Measurements from ENCODE around the gene DHX34. TPM values are rescaled to one million over a fixed set of nuclear protein-coding genes. Genes with fewer than 3 reads are reported as not detected.

Gene DHX34
- total and polyA plus RNA-seq, 9 of the 15 experiments (the other 6 are each of a cell fraction or from before 2014, with no cell fraction given), result 0.36 to 42.0 (median 15.0) TPM

- TF ChIP-seq CBX8 (IDR thresholded peaks at IDR 0.05; ENCODE audit: borderline replicate concordance, extremely low read depth, low read depth, low read length, poor library complexity, severe bottlenecking) (no peak), SAP30 (IDR thresholded peaks at IDR 0.05; ENCODE audit: borderline replicate concordance, insufficient read depth, low read depth, low read length, poor library complexity, severe bottlenecking) (peak; percentile 7), TCFL5 (CRISPR knock-in tag; conservative IDR thresholded peaks at IDR 0.05) (no peak), BRF1 (IDR thresholded peaks at IDR 0.05; ENCODE audit: borderline replicate concordance, extremely low read depth, insufficient read length) (no peak), CREB1 (IDR thresholded peaks at IDR 0.05) (0 out of 2 replicates have a peak, but pooled peaks have one; percentile 7), CREB1 (CRISPR knock-in tag; IDR thresholded peaks at IDR 0.05) (peak; percentile 61; the same call in 1 of the 2 replicates), FOXK1 (CRISPR knock-in tag; IDR thresholded peaks at IDR 0.05; ENCODE audit: borderline replicate concordance) (0 out of 2 replicates have a peak, but pooled peaks have one; percentile 30), ZNF395 (CRISPR knock-in tag; IDR thresholded peaks at IDR 0.05) (no peak), BCOR (IDR thresholded peaks at IDR 0.05) (no peak), ZNF311 (CRISPR knock-in tag; IDR thresholded peaks at IDR 0.05) (no peak), ZNF165 (CRISPR knock-in tag; IDR thresholded peaks at IDR 0.05; ENCODE audit: borderline replicate concordance) (no peak), HOXB6 (CRISPR knock-in tag; IDR thresholded peaks at IDR 0.05; ENCODE audit: borderline replicate concordance) (no peak), KLF13 (tag; IDR thresholded peaks at IDR 0.05; ENCODE audit: borderline replicate concordance, low read depth) (peak; percentile 73; the same call in 1 of the 2 replicates), RCOR1 (IDR thresholded peaks at IDR 0.05; ENCODE audit: borderline replicate concordance in 1 of 2, low read depth in 2 of 2, low read length in 2 of 2) (peak in 1 of 2 experiments; percentile 78; a peak in 1 of 4 replicates), FOS (IDR thresholded peaks at IDR 0.05; ENCODE audit: extremely low read depth, insufficient read length) (peak; percentile 27), CC2D1A (IDR thresholded peaks at IDR 0.05) (no peak), PKNOX1 (IDR thresholded peaks at IDR 0.05) (peak; percentile 97), ZBTB2 (IDR thresholded peaks at IDR 0.05) (peak; percentile 81; the same call in 1 of the 2 replicates), CXXC5 (CRISPR knock-in tag; IDR thresholded peaks at IDR 0.05) (peak; percentile 60), NFE2L1 (tag; IDR thresholded peaks at IDR 0.05; ENCODE audit: borderline replicate concordance, low read depth) (no peak), SUPT5H (IDR thresholded peaks at IDR 0.05) (no peak), KDM5B (IDR thresholded peaks at IDR 0.05; ENCODE audit: insufficient replicate concordance, low read depth, low read length) (no peak), BCL6 (CRISPR knock-in tag; IDR thresholded peaks at IDR 0.05) (no peak), ZNF561 (CRISPR knock-in tag; conservative IDR thresholded peaks at IDR 0.05) (no peak)
These were observed 79.2 kb downstream of the DHX34 start (continued) for GRCh38 chr19:47428177-47428894.
